Heart left ventricle (tissue), 16 donors: ENCODE measurements around the gene SLC2A4RG. TPM values are rescaled to one million over a fixed set of nuclear protein-coding genes. Genes with fewer than 3 reads are reported as not detected.
A peak's percentile ranks its signal among the peaks of the same experiment; 100 is the strongest.

Source experiments
- ATAC-seq, 4 donors: fragments of 200-7000 bp; cut with Tn5 transposase; one replicate each; pipeline ENCODE4 v1.9.1; 2020 to 2022; ENCODE audit warnings: moderate library complexity in 4 of 4, mild to moderate bottlenecking in 3 of 4, moderate number of reproducible peaks in 1 of 4
- DNase-seq, 5 donors: peaks; one replicate each; pipeline ENCODE4 v3.0.0-alpha.2; 2020
- H3K27ac ChIP-seq, 12 donors: fragments of 200-600 bp; sonication (generic) in 4 of 12; one replicate each; pipeline versions ENCODE4 v1.5.0 to v1.8.0; 2016 to 2022; ENCODE audit warnings: mild to moderate bottlenecking in 2 of 12
- H3K27me3 ChIP-seq, 9 donors: fragments of 200-600 bp; sonication (generic) in 2 of 9; one replicate each; pipeline versions ENCODE4 v1.5.1 to v1.8.0; 2016 to 2022; ENCODE audit warnings: mild to moderate bottlenecking in 3 of 9
- H3K36me3 ChIP-seq, 9 donors: fragments of 200-600 bp; sonication (generic) in 2 of 9; one replicate each; pipeline versions ENCODE4 v1.5.0 to v1.8.0; 2018 to 2022; ENCODE audit warnings: mild to moderate bottlenecking in 2 of 9
- H3K4me1 ChIP-seq, 12 donors: fragments of 200-600 bp; sonication (generic) in 4 of 12; one replicate each; pipeline versions ENCODE4 v1.5.0 to v1.8.0; 2016 to 2022; ENCODE audit warnings: mild to moderate bottlenecking in 3 of 12
- H3K4me3 ChIP-seq, 12 donors: fragments of 200-600 bp; sonication (generic) in 4 of 12; one replicate each; pipeline versions ENCODE4 v1.5.0 to v1.8.0; 2017 to 2022; ENCODE audit warnings: mild to moderate bottlenecking in 9 of 12, moderate library complexity in 4 of 12
- H3K9me3 ChIP-seq, 12 donors: fragments of 200-600 bp; sonication (generic) in 4 of 12; one replicate each; pipeline versions ENCODE4 v1.5.0 to v1.8.0; 2016 to 2022; ENCODE audit warnings: mild to moderate bottlenecking in 1 of 12
- POLR2A ChIP-seq, 2 donors: fragments of 450-650 bp; IDR thresholded peaks; one replicate each; pipeline ENCODE4 v1.6.1; 2017; ENCODE audit warnings: antibody characterized with exemption in 2 of 2, mild to moderate bottlenecking in 2 of 2, moderate library complexity in 2 of 2
- WGBS, 4 donors: extraction: QIAGEN DNeasy Blood & Tissue Kit in 2 of 4; methylation state at CpG; one replicate each; pipeline versions ENCODE4 v1.1.5 to v1.1.7; 2013 to 2018; 5-methylcytosine and 5-hydroxymethylcytosine counted together
- intact Hi-C, 10 donors: fragments of 100-400 bp; cut with DNase I; formaldehyde crosslinking; loops; one replicate each; pipeline versions ENCODE4 v1.11.1 to v1.14.2; 2022
- polyA plus RNA-seq, 2 donors: library from polyadenylated mRNA; stranded (reverse); fragments of 200-250 nt; gene quantifications; one replicate each; pipeline ENCODE4 v1.2.3, GENCODE V29; 2013
- total RNA-seq, 9 donors: library from RNA; depleted of rRNA in 2 of 9; stranded (reverse); fragments of >200 nt in 2 of 9; fragmentation: NEBNext Ultra II Directional in 3 of 9; extraction: Animal tissue kit (Norgen Biotek cat#: 25700) in 3 of 9; gene quantifications; one replicate each; pipeline versions ENCODE4 v1.1.0 to v1.2.4, GENCODE V29; 2016 to 2023
- TF ChIP-seq, protein P1 (sequence below), 12 donors: fragments of 200-600 bp; sonication (generic) in 4 of 12; IDR thresholded peaks; one replicate each; pipeline versions ENCODE4 v1.5.0 to v1.8.0; 2018 to 2022; ENCODE audit warnings: antibody characterized with exemption in 12 of 12, mild to moderate bottlenecking in 5 of 12
- donor health status: ischemic (EF 13 %, LVEDD 7.1; RV severe dilation, severe dysfunction).
- donor health status: healthy with polysubstance abuse.
- donor health status: DM: no; HTN: yes; CAD: no.
- donor health status: DM: no; HTN: no; CAD: no.
- donor health status: ischemic (EF 25% LVEDD 6.9; RV normal size, moderate dysfunction).
- donor health status: ischemic (EF 25% LVEDD 5.7; RV mildly dilated, moderate dysfunction).
- donor health status: healthy.
- donor health status: DM: yes; HTN: yes; CAD: no.
- donor health status: ischemic (EF 35%, LVEDD 5.7; RV mildly dilated, moderate dysfunction).
- donor health status: nonischemic (EF 11% LVEDD 7.7; RV severe dilation, severe dysfunction).
- donor health status: DM: yes; HTN: yes; CAD: no.
- donor health status: PGD.
- donor health status: ischemic (EF 29% LVEDD 5.4; RV normal size, mild dysfunction).
- donor health status: nonischemic (EF 23%, LVEDD 6.1; RV moderate dilation, normal function).

SLC2A4RG gene
- total and polyA plus RNA-seq, 11 donors: 18.3 to 82.5 (median 70.7) TPM

DNA sequence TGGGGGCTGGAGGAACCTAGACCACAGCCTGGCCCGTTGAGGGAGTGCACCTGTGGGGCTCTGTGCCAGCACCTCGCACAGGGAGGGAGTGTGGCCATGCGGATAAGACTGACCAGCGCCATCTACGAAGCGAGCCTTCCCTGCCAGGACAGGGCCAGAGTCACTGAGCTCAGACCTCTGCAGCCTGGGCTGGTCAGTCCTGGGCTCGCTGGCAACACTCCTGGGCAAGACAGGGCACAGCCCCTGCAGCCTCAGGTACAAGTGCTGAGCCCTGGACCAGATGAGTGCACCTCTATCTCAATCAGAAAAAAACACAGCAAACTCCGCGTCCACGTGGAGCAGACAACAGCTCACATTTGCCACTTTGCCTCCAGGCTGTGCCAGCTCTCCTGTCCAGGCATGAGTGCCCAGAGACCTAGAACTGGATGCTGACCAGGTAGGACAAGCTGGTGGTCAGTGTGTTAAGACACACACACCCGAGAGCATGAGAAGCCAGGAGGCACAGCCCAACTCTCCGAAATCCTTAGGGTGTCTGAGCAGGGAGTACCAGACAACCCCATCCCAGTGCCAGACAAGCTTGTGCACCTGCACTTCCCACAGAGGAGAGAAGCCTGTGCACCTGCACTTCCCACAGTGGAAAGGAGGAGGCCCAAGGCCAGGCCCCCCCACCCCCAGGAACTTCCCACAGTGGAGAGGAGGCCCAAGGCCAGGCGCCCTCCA lies 36.7 kb upstream of the SLC2A4RG start:
- ATAC-seq (no peak), DNase-seq (peak in 3 of 5 donors; percentile 19 to 38 (median 29))
- Histone ChIP-seq H3K36me3 (peaks cover 0 to 53% (median 38%) of the 10 kb centered on the region in 9 donors), H3K27me3 (no peaks in the 10 kb centered on the region), H3K27ac (no peak overlapping the region), H3K9me3 (no peaks in the 10 kb centered on the region), H3K4me1 (peaks cover 8 to 42% (median 27%) of the 10 kb centered on the region in 12 donors), H3K4me3 (no peak overlapping the region)
- WGBS, 4 donors: 71 to 88% (median 80%) methylated on average over 12 to 13 of the region's 13 CpGs
- intact Hi-C loops: no loop called here
- TF ChIP-seq, protein P1, sequence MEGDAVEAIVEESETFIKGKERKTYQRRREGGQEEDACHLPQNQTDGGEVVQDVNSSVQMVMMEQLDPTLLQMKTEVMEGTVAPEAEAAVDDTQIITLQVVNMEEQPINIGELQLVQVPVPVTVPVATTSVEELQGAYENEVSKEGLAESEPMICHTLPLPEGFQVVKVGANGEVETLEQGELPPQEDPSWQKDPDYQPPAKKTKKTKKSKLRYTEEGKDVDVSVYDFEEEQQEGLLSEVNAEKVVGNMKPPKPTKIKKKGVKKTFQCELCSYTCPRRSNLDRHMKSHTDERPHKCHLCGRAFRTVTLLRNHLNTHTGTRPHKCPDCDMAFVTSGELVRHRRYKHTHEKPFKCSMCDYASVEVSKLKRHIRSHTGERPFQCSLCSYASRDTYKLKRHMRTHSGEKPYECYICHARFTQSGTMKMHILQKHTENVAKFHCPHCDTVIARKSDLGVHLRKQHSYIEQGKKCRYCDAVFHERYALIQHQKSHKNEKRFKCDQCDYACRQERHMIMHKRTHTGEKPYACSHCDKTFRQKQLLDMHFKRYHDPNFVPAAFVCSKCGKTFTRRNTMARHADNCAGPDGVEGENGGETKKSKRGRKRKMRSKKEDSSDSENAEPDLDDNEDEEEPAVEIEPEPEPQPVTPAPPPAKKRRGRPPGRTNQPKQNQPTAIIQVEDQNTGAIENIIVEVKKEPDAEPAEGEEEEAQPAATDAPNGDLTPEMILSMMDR (IDR thresholded peaks at IDR 0.05): no peak
- TF ChIP-seq POLR2A (IDR thresholded peaks at IDR 0.05): no peak

DNA sequence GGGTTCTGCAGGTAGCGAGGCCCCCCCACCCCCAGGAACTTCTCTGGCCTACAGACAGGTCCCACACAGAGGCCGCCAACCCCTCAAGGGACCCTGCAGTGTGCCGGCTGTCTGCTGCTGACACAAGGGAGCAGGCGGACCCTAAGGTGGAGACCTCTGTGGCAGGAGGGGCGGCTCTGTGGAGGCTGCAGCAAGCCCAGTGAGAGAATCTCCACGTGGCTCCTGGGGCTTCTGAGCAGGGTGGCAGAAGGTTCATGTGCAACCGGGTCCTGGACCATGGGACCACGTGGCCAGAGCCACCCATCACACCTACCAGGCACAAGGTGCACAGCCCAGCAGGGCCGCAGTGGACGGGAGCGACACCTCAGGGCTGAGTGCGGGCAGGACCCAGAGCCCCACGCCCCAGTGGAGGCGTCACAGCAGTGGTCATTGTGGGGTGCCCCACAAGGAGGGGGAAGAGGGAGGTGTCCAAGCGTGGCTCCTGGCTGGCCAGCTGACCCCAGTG lies 36.1 kb upstream of the SLC2A4RG start:
- Histone ChIP-seq H3K4me1 (peaks cover 3 to 38% (median 26%) of the 10 kb centered on the region in 12 donors), H3K27me3 (no peaks in the 10 kb centered on the region), H3K27ac (no peak overlapping the region), H3K9me3 (no peaks in the 10 kb centered on the region), H3K36me3 (peaks cover 0 to 47% (median 38%) of the 10 kb centered on the region in 9 donors), H3K4me3 (no peak overlapping the region)
- TF ChIP-seq POLR2A (IDR thresholded peaks at IDR 0.05): no peak
- TF ChIP-seq, protein P1 (IDR thresholded peaks at IDR 0.05): no peak
- 77 to 89% (median 87%) methylated on average over 15 of the region's 15 CpGs for WGBS, 4 donors
- no peak for DNase-seq
- intact Hi-C loops: no loop called here
- ATAC-seq: no peak

DNA sequence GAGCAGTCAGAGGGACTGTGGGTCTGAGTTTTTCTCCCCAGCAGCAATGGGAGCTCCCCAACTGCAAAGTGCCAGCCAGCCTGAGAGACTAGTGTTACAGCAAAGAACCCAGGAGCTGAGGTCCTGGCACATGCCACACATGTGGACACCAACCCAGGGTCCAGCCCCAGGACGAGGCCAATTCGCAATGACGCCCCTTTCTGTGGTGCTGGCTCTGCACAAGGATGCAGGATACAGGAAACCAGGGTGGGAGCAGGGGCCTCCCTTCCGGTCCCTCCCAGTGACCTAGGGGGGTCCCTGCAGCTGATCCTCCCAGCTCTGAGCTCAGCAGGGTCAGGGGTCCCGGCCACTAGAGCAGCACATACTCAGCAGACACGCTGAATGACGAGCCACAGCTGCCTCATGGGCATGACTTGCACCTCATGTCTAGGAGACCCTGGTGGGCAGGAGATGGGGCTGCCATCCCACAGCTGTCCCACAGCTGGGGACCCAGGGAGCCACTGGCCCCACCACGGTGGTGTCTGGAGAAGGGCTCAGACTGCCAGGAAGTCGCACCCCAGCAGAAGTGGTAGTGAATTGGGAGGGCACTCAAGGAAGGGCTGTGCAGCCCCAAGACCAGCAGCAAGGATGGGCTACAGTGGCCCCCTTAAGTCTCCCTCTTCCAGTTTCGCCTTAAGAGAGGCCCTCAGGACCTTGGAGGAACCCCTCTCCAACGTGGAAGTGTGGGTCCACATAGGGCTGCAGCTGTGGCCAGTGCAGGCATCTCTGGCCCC lies 35.4 kb upstream of the SLC2A4RG start:
- Histone ChIP-seq H3K27ac (no peak overlapping the region), H3K4me1 (peaks cover 3 to 38% (median 26%) of the 10 kb centered on the region in 12 donors), H3K27me3 (no peaks in the 10 kb centered on the region), H3K4me3 (no peak overlapping the region), H3K36me3 (peaks cover 0 to 53% (median 41%) of the 10 kb centered on the region in 9 donors), H3K9me3 (no peaks in the 10 kb centered on the region)
- intact Hi-C loops: no loop called here
- TF ChIP-seq, protein P1 (IDR thresholded peaks at IDR 0.05): no peak
- no peak for TF ChIP-seq POLR2A (IDR thresholded peaks at IDR 0.05)
- WGBS, 4 donors: 87 to 89% (median 88%) methylated on average over 2 to 11 of the region's 11 CpGs
- DNase-seq (no peak), ATAC-seq (no peak)

DNA sequence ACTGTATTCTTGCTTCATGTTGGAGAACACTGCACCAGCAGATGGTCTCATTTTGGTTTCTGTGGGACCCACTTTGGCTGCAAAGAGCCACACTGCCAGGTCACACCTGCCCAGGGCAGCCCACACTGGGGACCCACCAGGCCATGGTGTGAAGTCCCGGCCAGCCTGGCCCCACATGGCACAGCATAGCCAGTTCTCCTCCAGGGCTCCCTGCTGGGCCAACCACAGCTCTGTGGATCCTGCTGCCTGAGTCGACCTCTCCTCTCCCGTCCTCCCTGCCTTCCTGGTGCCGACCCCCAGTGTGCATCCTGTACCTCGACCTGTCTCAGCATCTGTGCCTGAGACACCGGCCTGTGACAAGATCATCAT lies 34.8 kb upstream of the SLC2A4RG start:
- Histone ChIP-seq H3K4me3 (no peak overlapping the region), H3K27ac (no peak overlapping the region), H3K27me3 (no peaks in the 10 kb centered on the region), H3K9me3 (no peaks in the 10 kb centered on the region), H3K36me3 (peaks cover 0 to 54% (median 44%) of the 10 kb centered on the region in 9 donors), H3K4me1 (peaks cover 3 to 38% (median 25%) of the 10 kb centered on the region in 12 donors)
- intact Hi-C loops: loop anchor here in 1 of 10 donors (5.0 kb wide), 1 partner anchor 158 kb away; the partner anchor contains the start of gene ABHD16B
- WGBS, 4 donors: 81 to 91% (median 84%) methylated on average over 5 to 6 of the region's 6 CpGs
- no peak for ATAC-seq
- DNase-seq: no peak
- TF ChIP-seq, protein P1 (IDR thresholded peaks at IDR 0.05): no peak
- no peak for TF ChIP-seq POLR2A (IDR thresholded peaks at IDR 0.05)
